RWPE1 (cell line): Measurements from ENCODE around the gene CNKSR3.

Experiments
- CTCF ChIA-PET: fragments of 350-600 bp; sonication (Branson Sonifier 250); formaldehyde crosslinking; extraction: SDS; loops from one replicate; lab custom pipeline; 2021; lab: Yijun Ruan, JAX
- POLR2A ChIA-PET: fragments of 400-600 bp; formaldehyde crosslinking; extraction: SDS; loops from one replicate; lab custom pipeline; 2020; ENCODE audit warnings: antibody characterized with exemption; ENCODE audit not compliant: low non-redundant PET; lab: Yijun Ruan, JAX
- DNase-seq: peaks from one replicate; pipeline ENCODE4 v3.0.0; 2012; ENCODE audit warnings: low spot score
- H3K27ac ChIP-seq: fragments of 450-650 bp; 2 replicates; pipeline ENCODE4 v1.5.1; 2017
- CTCF ChIP-seq: fragments of 450-650 bp; conservative IDR thresholded peaks from 2 replicates; pipeline ENCODE4 v1.5.1; 2017; ENCODE audit warnings: low read depth, mild to moderate bottlenecking

The CNKSR3 gene

GRCh38 chr6:154394571-154394970 is 115.9 kb downstream of the CNKSR3 start:
- H3K27ac ChIP-seq: no peak overlapping the region
- POLR2A ChIA-PET: no interaction called here
- no peak for DNase-seq
- CTCF ChIA-PET: interaction anchor here (0.5 kb wide), 1 partner anchor 108 kb away, joined by 6 read pairs; no protein-coding TSS in a partner anchor
- no peak for TF ChIP-seq CTCF

- DNase-seq: no peak
- H3K27ac ChIP-seq: no peak overlapping the region
- no peak for TF ChIP-seq CTCF
- ChIA-PET POLR2A (no interaction called here), CTCF (no interaction called here)
Measured at GRCh38 chr6:154390034-154390433, 120.5 kb downstream of the CNKSR3 start.

GRCh38 chr6:154388803-154389202 is 121.7 kb downstream of the CNKSR3 start:
- ChIA-PET CTCF (no interaction called here), POLR2A (no interaction called here)
- no peak for TF ChIP-seq CTCF
- DNase-seq: no peak
- no peak overlapping the region for H3K27ac ChIP-seq

- no peak overlapping the region; the same call in 1 of the 2 replicates for H3K27ac ChIP-seq
- TF ChIP-seq CTCF: no peak
- peak; percentile 65 for DNase-seq
- ChIA-PET POLR2A (no interaction called here), CTCF (interaction anchor here (0.6 kb wide), 3 partner anchors 87 to 1408 kb away, joined by 3 to 8 read pairs (median 3); no protein-coding TSS in a partner anchor)
Measured at GRCh38 chr6:154386848-154387717, 123.4 kb downstream of the CNKSR3 start.

GRCh38 chr6:154384191-154384590 is 126.3 kb downstream of the CNKSR3 start:
- CTCF ChIA-PET: interaction anchor here (0.5 to 0.7 kb wide), 2 partner anchors 105 to 1203 kb away, joined by 3 read pairs; no protein-coding TSS in a partner anchor
- TF ChIP-seq CTCF: no peak

GRCh38 chr6:154383273-154383672 is 127.2 kb downstream of the CNKSR3 start:
- no peak overlapping the region for H3K27ac ChIP-seq
- ChIA-PET CTCF (no interaction called here), POLR2A (no interaction called here)
- DNase-seq: no peak
- TF ChIP-seq CTCF: no peak

More at GRCh38 chr6:154384191-154384590, 126.3 kb downstream of the CNKSR3 start:
- H3K27ac ChIP-seq: no peak overlapping the region
- POLR2A ChIA-PET: no interaction called here
- DNase-seq: no peak
